ENCODE measurements around the gene STRA6. TPM values are rescaled to one million over a fixed set of nuclear protein-coding genes. Genes with fewer than 3 reads are reported as not detected.

The STRA6 gene
- total and polyA plus RNA-seq, 2 of the 8 experiments (the other 6 are each of a cell fraction or from before 2014, with no cell fraction given) = 9.3 to 14.5 TPM

GRCh38 chr15:74233851-74234597, 31.4 kb upstream of the STRA6 start (continued):
- TF ChIP-seq MAX (IDR thresholded peaks at IDR 0.05) = no peak
- TF ChIP-seq GABPA (IDR thresholded peaks at IDR 0.05; ENCODE audit: borderline replicate concordance, insufficient read depth, low read length) = no peak
- no peak for TF ChIP-seq SP1 (IDR thresholded peaks at IDR 0.05; ENCODE audit: low read depth, low read length)
- TF ChIP-seq CHD2 (IDR thresholded peaks at IDR 0.05; ENCODE audit: low read length) = no peak
- TF ChIP-seq SRF (IDR thresholded peaks at IDR 0.05; ENCODE audit: low read depth, low read length) = no peak
- no peak for TF ChIP-seq FOSL1 (IDR thresholded peaks at IDR 0.05; ENCODE audit: insufficient read depth, low read depth, low read length)
- no peak for TF ChIP-seq CBX8 (IDR thresholded peaks at IDR 0.05; ENCODE audit: borderline replicate concordance, low read depth, low read length)
- TF ChIP-seq CREB1 (IDR thresholded peaks at IDR 0.05) = no peak
- TF ChIP-seq RFX5 (IDR thresholded peaks at IDR 0.05; ENCODE audit: borderline replicate concordance, low read depth, low read length) = no peak

Data from H1 (cell line).